HG02642 (cell line): ENCODE measurements around the gene KRTAP5-2.

Experiments used
- ATAC-seq: cut with Tn5 transposase; IDR thresholded peaks from one replicate; pipeline ENCODE4 v1.9.1; 2021; ENCODE audit warnings: mild to moderate bottlenecking; ENCODE audit not compliant: unreplicated experiment, poor library complexity

The KRTAP5-2 gene

DNA sequence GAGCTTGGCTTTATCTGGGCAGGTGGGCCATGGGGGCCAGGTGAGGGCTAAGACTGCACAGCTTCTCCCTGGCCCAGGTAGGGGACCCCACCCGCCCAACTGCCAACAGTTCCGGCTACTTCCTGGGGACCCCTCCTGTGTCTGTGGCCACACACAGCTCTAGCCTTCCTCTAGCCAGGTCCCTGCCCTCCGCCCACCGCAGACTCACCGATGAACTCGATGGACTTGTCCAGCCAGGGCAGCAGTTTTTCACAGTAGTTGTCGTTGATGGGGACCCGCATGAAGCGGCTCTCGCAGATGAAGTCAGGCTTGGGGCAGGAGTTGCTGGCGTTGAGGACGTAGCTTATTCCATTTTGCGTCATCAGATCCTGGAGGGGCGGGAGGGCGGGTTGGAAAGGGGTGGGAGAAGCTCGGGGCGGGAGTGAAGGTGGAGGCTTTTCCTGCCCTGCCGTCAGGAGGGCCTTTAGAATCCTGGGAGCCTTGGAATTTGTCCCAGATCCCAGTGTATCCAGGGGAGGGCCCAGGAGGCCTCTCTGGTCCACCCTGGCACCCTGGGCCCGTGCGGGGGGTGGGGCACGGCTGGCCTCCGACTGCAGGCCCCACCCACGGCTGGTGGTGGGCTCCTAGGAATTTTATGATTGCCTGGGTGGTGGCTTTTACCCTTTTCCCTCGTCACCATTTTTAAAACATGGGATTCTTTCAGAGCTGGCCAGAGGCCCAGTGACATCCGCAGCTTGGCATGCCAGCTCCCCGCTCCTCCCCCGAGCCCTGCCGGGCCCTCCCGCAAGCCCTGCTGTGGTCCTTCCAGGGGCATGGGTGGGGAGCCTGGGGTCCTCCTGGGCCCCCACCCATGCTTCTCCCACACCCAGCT lies 40.0 kb downstream of the KRTAP5-2 start:
- no peak for ATAC-seq

DNA sequence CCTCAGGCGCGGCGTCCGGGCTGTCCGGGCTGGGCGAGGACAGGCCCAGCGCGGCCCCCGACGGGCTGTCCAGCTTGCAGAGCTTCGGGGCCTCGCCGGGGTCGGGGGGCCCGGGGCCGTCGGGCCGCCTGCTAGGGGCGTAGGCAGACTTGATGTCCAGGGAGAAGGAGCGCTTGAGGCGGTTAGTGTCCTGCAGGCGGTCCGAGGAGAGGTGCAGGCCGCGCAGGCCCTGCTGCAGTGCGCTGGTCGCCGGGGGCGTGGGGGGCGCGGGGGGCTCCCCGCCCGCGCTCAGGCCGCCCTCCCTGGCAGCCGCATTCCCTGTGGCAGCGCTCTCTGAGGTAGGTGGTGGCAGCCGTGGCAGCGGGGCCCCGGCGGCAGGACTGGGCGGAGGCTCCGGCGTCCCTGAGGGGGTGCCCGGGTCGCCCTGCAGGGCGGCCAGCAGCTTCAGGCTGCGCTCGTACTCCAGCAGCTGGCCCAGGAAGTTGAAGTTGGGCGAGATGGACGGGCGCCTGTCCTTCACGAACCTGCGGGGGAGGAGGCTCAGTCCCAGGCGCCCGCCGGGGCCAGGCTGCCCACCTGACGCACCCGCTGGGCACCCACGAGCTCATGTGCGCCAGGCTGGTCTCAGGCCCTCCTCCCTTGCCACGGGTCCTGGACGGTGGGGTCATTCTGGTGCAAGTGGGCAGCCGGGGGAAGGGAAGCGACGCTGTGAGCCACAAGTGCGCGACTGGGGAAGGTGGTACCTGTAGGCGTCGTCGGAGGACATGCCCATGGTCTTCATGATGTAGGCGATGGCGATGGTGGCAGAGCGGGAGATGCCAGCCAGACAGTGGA lies 40.8 kb downstream of the KRTAP5-2 start:
- no peak for ATAC-seq

DNA sequence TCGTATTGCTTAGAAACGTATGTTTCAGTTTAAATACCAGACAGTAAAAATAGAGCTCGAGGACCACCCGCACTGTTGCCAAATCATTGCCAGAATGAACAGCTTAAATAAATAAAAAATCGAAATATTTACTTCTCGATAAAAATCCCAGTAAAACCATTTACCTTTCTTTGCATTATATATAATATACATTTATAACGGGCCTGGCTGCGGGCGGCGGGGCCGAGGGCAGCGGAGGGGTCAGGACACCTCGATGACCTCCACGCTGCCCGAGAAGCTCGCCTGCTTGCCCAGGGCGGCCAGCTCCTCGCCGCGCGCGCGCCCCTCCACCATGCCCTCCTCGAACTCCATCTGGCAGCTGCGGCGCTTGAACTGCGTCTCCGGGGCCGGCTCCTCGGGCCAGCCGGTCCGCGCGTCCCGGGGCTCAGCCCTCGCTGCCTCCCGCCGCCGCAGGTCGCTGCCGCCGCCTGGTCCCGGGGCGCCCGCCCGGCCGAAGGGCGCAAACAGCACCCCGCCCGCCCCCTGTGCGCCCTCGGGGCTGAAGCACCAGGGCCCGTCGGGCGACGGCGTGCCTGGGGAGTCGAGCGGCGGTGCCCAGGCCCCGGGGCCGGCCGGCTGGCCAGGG lies 41.7 kb downstream of the KRTAP5-2 start:
- ATAC-seq = no peak

DNA sequence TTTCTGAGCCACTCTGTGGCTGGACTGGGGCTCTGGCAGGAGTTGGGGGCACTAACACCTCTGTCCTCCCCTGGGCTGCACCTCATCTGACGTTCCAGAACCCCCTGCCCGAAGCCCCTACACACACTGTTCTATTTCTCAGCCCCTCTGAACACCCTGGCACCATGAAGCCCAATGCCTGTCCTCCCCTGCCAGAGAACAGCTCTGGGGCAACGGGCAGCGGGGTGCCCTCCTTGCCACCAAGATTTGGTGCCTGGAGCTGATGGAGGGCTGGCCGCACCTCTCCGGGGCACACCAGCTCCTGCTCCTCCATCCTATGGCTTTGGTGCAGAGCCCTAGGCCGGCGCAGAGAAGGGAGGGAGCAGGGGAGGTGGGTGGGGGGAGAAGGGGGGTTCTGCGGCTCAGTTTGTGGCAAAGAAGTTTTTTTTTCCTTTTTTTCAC lies 42.4 kb downstream of the KRTAP5-2 start:
- ATAC-seq = no peak

DNA sequence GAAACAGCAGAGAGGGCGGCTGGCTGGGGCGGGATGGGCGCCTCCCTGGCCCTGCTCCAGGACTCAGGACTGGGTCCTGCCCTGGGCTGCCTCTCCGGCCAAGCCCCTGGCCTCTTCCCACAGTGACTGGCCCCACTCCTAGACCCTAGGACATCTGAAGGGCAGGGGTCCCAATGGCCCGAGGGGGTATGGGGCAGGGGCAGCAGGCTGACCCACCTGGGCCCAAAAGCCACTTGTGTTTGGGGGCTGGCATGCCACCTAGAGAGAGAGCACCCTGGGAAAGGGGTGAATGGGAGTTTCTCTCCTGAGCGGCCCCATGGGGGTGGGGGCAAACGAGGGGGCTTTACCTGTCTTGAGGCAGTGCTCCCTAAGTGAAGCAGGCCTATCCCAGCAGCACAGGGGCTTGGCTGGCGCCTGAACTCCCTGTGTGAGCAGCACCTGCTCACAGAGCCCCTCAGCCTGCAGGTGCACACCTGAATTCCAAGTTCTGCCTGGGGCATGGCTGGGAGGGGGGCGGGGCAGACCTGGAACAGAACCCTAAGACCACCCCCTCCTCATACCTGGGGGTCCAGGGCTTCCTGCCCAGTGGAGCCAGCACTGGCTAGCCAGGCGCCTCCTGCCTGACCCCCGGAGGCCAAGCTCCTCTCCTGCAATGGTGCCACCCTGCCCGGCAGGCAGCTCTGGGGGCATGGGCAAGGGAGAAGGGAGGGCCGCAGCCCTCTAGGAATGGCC lies 42.9 kb downstream of the KRTAP5-2 start:
- ATAC-seq = no peak

DNA sequence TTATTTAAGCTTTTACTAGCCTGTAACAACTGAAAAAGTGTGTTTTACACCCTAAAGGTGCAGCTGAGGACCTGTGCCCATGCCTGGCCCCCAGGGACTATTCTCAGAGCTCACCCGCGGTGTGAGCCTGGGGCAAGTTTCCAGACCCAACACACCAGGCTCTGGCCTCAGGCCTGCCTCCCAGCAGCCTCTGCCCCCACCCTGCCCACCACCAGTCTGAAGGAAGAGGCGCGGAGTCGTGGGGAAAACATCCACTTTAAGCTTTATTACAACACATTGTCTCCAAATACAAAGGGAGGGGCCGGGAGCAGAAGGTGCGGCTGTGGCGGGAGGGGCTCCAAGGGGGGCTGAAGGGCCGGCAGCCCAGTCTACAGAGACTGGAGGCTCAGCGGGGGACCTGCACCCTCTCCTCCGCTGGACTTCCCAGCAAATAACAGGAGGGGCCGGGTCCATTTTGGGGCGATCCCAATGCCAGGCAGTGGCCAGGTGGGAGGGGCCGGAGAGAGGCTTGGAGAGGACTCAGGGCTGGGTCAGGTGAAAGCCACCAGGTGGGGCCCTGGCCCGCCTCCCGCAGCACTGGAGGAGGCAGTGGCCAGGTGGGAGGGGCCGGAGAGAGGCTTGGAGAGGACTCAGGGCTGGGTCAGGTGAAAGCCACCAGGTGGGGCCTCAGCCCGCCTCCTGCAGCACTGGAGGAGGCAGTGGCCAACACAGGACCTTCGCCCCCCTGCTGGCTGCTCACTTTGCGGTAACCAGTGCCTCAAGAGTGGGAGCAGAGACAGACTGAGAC lies 44.1 kb downstream of the KRTAP5-2 start:
- ATAC-seq = no peak

DNA sequence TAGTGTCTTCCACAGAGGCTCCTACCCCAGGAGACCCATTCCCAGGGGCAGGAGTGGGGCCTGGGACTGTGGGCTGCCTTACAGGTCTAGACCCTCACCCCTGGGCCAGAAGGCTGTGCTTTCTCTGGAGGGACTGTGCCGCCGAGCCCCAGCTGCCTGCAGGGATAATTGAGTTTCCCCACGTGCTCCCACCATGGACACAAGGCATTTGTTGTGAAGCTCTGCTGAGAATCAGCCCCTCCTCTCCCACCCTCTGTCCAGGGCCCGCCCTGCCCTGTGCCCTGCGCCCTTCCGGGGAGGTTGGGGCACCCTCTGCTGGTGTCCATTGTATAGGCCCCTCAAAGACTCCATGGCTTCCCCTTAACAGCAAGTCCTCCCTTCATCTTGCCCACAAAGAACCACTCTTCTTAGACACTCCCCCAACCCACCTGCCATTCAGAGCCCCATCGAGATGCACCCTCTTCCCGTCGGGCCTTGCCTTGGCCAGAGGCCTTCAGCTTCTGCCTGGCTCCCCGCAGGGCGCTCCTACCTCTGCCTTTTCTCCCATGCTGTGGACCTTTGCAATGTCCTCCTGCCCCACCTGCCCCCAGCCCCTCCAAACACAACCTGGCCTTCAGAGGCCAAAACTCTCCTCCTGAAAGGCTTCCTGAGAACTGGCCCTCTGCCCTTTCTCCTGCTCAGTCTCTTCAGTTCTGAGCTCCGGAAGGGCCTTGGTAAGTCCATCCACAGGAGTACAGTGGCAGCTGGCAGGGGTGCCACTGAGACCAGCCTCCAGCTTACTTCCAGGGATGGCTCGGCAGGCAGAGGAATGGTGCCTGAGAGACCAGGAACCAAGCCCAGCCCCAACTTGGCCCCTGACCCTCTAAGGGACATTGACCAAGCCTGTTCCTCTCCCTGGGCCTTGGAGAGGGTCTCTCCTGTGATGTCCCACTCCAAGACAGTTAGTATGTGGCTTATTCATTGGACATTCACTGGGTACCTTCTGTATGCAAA lies 48.5 kb downstream of the KRTAP5-2 start:
- ATAC-seq = no peak

DNA sequence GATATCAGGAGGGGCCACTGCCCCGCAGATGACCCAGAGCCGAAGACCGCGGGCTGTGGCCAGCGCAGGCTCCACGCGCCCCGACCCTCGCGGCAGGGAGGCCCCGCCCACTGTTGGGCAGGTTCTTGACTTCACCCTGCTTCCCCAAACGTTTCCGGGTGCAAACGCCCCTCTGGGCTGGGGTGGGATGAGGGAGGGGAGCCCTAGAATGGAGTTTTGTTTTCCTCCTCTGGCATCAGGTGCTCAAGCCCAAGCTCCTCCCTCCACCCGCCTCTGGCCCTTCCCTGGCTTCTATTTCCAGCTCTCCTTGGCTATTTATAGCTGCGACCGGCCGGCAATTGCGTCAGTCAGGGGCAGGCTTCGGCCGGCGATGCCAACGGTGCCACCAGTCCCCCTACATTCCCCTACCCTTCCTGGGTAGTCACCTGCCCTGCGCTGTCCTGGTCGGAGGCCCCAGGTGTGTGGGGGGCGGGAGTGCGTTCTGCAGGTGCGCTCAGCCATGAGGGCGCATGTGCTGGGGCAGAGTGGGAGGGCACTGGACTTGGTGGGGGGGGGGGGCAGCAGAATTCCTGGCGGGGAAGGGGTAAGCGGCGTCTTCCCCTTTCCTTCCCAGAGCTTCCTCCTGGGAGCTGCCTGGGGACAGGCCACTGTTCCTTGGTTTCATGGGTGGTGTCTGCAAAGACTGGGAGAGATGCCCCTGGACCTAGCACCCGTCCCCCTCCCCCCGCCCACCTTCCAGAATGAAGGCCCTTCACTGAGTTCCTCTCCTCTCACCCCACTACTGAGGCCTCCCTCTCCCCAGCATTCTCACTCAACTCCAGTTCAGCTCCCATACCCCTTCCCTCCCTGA lies 49.6 kb downstream of the KRTAP5-2 start:
- ATAC-seq = no peak

DNA sequence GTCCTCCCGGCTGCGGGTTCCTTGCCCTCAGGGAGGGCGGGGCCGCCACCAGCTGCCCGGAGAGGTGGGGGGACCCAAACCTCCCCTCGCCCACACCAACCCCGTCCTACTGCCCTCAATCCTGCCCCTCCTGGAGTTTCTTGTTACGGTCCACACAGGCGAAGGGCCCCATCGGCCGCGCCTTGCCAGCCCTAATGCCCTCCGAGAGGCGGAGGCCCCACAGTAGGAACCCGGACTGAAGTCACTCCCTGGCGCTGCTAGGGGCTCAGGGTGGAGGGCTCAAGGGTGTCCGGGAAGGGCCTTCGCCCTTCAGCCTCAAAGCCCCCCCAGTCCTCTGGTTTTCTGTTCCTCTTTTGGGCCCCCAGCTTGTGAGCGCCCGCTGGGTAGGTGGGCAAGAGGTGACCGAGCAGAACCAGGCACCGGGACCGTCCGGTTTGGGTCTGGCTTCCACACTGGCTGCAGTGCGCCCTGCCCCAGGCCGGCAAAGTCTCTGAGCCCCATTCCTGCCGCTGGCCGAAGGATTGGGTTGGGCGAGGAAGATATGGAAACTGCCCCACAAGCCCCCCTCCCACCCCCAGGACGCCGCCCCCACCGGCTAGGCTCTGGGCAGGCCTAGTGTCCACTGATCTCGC lies 50.5 kb downstream of the KRTAP5-2 start:
- ATAC-seq = no peak
